ENCODE data around the gene STX5.
A peak's percentile ranks its signal among the peaks of the same experiment; 100 is the strongest.
"Not testable (repeated sequence)": the region's sequence is repeated elsewhere in the genome, so short reads cannot be mapped to it uniquely, and the experiment has no call there.

Gene STX5

DNA sequence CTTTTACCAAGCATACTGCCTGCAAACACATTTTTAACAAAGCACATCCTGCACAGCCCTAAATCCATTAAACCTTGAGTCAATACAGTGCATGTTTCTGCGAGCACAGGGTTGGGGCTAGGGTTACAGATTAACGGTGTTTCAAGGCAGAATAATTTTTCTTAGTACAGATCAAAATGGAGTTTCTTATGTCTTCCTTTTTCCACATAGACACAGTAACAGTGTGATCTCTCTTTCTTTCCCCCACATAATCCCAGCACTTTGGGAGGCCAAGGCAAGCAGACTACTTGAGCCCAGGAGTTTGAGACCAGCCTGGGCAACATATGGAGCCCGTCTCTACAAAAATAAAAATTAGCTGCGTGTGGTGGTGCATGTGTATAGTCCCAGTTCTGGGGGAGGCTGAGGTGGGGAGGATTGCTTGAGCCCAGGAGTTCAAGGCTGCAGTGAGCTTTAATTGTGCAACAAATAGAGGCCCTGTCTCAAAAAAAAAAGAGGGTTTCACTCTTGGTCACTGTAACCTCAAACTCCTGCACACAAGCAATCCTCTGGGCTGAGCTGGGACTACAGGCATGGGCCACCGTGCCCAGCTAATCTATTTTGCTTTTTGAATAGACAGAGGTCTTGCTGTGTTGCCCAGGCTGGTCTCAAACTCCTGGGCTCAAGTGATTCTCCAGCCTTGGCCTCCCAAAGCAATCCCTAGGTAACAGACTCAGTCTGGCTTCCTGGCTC is 29.1 kb upstream of the STX5 start:
- TF ChIP-seq EZH2 (IDR thresholded peaks at IDR 0.05; ENCODE audit: borderline replicate concordance, low read depth, low read length, severe bottlenecking), result no peak
- TF ChIP-seq, protein P1, sequence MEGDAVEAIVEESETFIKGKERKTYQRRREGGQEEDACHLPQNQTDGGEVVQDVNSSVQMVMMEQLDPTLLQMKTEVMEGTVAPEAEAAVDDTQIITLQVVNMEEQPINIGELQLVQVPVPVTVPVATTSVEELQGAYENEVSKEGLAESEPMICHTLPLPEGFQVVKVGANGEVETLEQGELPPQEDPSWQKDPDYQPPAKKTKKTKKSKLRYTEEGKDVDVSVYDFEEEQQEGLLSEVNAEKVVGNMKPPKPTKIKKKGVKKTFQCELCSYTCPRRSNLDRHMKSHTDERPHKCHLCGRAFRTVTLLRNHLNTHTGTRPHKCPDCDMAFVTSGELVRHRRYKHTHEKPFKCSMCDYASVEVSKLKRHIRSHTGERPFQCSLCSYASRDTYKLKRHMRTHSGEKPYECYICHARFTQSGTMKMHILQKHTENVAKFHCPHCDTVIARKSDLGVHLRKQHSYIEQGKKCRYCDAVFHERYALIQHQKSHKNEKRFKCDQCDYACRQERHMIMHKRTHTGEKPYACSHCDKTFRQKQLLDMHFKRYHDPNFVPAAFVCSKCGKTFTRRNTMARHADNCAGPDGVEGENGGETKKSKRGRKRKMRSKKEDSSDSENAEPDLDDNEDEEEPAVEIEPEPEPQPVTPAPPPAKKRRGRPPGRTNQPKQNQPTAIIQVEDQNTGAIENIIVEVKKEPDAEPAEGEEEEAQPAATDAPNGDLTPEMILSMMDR (IDR thresholded peaks at IDR 0.05; ENCODE audit: borderline replicate concordance, extremely low read depth, low read length, poor library complexity, severe bottlenecking), result no peak
- H3K36me3 ChIP-seq (ENCODE audit: insufficient read depth, low read length), result peaks cover 16% of the 10 kb centered on the region
- DNase-seq, result no peak
- no peak overlapping the region for H3K4me3 ChIP-seq (ENCODE audit: low read depth in 1 of 2, low read length in 2 of 2)
- H3K9ac ChIP-seq (ENCODE audit: low read depth, low read length), result 0 out of 2 replicates have a peak overlapping the region, but pooled peaks have one; percentile 4
- H3K9me3 ChIP-seq (ENCODE audit: insufficient read depth, low read length, severe bottlenecking), result no peaks in the 10 kb centered on the region
- ATAC-seq (ENCODE audit: insufficient read depth, low read depth), result no peak
- H3K4me2 ChIP-seq (ENCODE audit: insufficient read depth, low read length), result no peak overlapping the region
- peaks cover 12% of the 10 kb centered on the region; the same call in 1 of the 2 replicates for H4K20me1 ChIP-seq (ENCODE audit: insufficient read depth, low read length)
- no peaks in the 10 kb centered on the region for H3K27me3 ChIP-seq (ENCODE audit: insufficient read depth, low read length, poor library complexity)
- H3K4me1 ChIP-seq (ENCODE audit: insufficient read depth, low read length), result peaks cover 44% of the 10 kb centered on the region
- no peak overlapping the region for H2AFZ ChIP-seq (ENCODE audit: low read depth, low read length)
- H3K79me2 ChIP-seq (ENCODE audit: insufficient read depth, low read length), result peaks cover 80% of the 10 kb centered on the region
- H3K27ac ChIP-seq (ENCODE audit: low read length), result 0 out of 2 replicates have a peak overlapping the region, but pooled peaks have one; percentile 4

DNA sequence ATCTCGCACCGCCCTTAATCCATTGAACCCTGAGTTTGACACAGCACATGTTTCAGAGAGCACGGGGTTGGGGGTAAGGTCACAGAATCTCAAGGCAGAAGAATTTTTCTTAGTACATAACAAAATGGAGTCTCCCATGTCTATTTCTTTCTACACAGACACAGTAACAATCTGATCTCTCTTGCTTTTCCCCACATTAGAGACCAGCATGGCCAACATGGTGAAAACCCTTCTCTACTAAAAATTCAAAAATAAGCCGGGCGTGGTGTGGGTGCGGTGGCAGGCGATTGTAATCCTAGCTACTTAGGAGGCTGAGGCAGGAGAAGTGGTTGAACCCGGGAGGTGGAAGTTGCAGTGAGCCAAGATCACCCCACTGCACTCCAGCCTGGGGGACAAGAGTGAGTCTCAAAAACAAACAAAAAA is 27.4 kb upstream of the STX5 start:
- not testable (repeated sequence) for H2AFZ ChIP-seq (ENCODE audit: low read depth, low read length); H3K4me2 ChIP-seq (ENCODE audit: insufficient read depth, low read length); H3K9me3 ChIP-seq (ENCODE audit: insufficient read depth, low read length, severe bottlenecking); DNase-seq; H3K4me3 ChIP-seq (ENCODE audit: low read depth in 1 of 2, low read length in 2 of 2); ATAC-seq (ENCODE audit: insufficient read depth, low read depth); H3K27me3 ChIP-seq (ENCODE audit: insufficient read depth, low read length, poor library complexity); H3K27ac ChIP-seq (ENCODE audit: low read length)
- Histone ChIP-seq H4K20me1 (ENCODE audit: insufficient read depth, low read length) (peaks cover 22% of the 10 kb centered on the region), H3K36me3 (ENCODE audit: insufficient read depth, low read length) (peaks cover 24% of the 10 kb centered on the region), H3K4me1 (ENCODE audit: insufficient read depth, low read length) (peaks cover 50% of the 10 kb centered on the region), H3K9ac (ENCODE audit: low read depth, low read length) (peak overlapping the region; percentile 8; the same call in 1 of the 2 replicates), H3K79me2 (ENCODE audit: insufficient read depth, low read length) (peaks cover 83% of the 10 kb centered on the region)

DNA sequence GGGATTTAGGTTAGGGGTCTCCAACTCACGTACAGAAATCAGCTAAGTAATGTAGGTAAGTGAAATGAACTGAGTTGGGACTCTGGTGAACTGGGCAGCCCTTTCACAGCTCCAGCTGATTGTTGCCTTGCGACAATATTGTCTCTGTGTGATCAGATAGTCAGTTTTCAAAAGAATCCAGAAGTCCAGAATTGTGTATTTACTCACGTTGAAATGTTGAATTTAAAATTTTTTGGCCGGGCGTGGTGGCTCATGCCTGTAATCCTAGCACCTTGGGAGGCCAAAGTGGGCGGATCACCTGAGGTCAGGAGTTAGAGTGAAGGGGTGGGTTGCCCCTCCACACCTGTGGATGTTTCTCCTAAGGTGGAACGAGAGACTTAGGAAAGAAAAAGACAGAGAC is 26.4 kb upstream of the STX5 start:
- DNase-seq (no peak), ATAC-seq (ENCODE audit: insufficient read depth, low read depth) (no peak)
- Histone ChIP-seq H3K27me3 (ENCODE audit: insufficient read depth, low read length, poor library complexity) (no peaks in the 10 kb centered on the region), H3K79me2 (ENCODE audit: insufficient read depth, low read length) (peaks cover 84% of the 10 kb centered on the region), H2AFZ (ENCODE audit: low read depth, low read length) (no peak overlapping the region), H3K9me3 (ENCODE audit: insufficient read depth, low read length, severe bottlenecking) (no peaks in the 10 kb centered on the region), H3K4me1 (ENCODE audit: insufficient read depth, low read length) (peaks cover 60% of the 10 kb centered on the region), H3K36me3 (ENCODE audit: insufficient read depth, low read length) (peaks cover 26% of the 10 kb centered on the region), H4K20me1 (ENCODE audit: insufficient read depth, low read length) (peaks cover 26% of the 10 kb centered on the region), H3K4me3 (ENCODE audit: low read depth in 1 of 2, low read length in 2 of 2) (peak overlapping the region in 1 of 2 experiments; percentile 59; a peak in 1 of 4 replicates), H3K9ac (ENCODE audit: low read depth, low read length) (peak overlapping the region; percentile 80), H3K4me2 (ENCODE audit: insufficient read depth, low read length) (peak overlapping the region; percentile 86; the same call in 1 of the 2 replicates), H3K27ac (ENCODE audit: low read length) (0 out of 2 replicates have a peak overlapping the region, but pooled peaks have one; percentile 8)
- TF ChIP-seq, protein P1 (IDR thresholded peaks at IDR 0.05; ENCODE audit: borderline replicate concordance, extremely low read depth, low read length, poor library complexity, severe bottlenecking), result no peak
- no peak for TF ChIP-seq EZH2 (IDR thresholded peaks at IDR 0.05; ENCODE audit: borderline replicate concordance, low read depth, low read length, severe bottlenecking)

DNA sequence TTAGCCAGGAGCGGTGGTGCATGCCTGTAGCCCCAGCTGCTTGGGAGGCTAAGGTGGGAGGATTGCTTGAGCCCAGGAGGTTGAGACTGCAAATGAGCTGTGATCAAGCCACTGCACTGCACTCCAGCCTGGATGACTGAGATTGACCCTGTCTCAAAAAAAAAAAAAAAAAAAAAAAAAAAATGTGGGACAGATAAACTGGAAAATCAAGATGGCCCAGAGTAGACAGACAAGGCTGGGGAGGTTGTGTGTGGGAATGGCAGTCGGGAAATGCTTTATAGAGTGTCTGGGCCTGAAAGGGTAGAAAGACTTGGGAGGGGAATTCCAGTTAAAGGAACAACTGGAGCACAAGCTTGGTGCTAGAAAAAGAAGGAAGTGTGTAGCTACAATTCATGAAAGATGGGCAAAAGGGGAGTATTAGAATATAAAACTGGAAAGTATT is 25.7 kb upstream of the STX5 start:
- no peak for DNase-seq
- Histone ChIP-seq H3K36me3 (ENCODE audit: insufficient read depth, low read length) (peaks cover 30% of the 10 kb centered on the region), H3K4me2 (ENCODE audit: insufficient read depth, low read length) (peak overlapping the region; percentile 86), H3K4me1 (ENCODE audit: insufficient read depth, low read length) (peaks cover 63% of the 10 kb centered on the region), H2AFZ (ENCODE audit: low read depth, low read length) (no peak overlapping the region), H3K9me3 (ENCODE audit: insufficient read depth, low read length, severe bottlenecking) (no peaks in the 10 kb centered on the region), H3K9ac (ENCODE audit: low read depth, low read length) (peak overlapping the region; percentile 80), H4K20me1 (ENCODE audit: insufficient read depth, low read length) (peaks cover 27% of the 10 kb centered on the region), H3K27me3 (ENCODE audit: insufficient read depth, low read length, poor library complexity) (no peaks in the 10 kb centered on the region), H3K4me3 (ENCODE audit: low read depth in 1 of 2, low read length in 2 of 2) (peak overlapping the region in 1 of 2 experiments; percentile 59; a peak in 3 of 4 replicates), H3K79me2 (ENCODE audit: insufficient read depth, low read length) (peaks cover 85% of the 10 kb centered on the region), H3K27ac (ENCODE audit: low read length) (peak overlapping the region; percentile 96)
- ATAC-seq (ENCODE audit: insufficient read depth, low read depth), result no peak
- TF ChIP-seq EZH2 (IDR thresholded peaks at IDR 0.05; ENCODE audit: borderline replicate concordance, low read depth, low read length, severe bottlenecking), result no peak
- TF ChIP-seq, protein P1 (IDR thresholded peaks at IDR 0.05; ENCODE audit: borderline replicate concordance, extremely low read depth, low read length, poor library complexity, severe bottlenecking), result no peak
